GM12878 (cell line): ENCODE data around the gene RAP1GAP2. TPM values are rescaled to one million over a fixed set of nuclear protein-coding genes. Genes with fewer than 3 reads are reported as not detected.

Source experiments
- BCLAF1 ChIP-seq: fragments of 450-650 bp; IDR thresholded peaks from 2 replicates; pipeline ENCODE4 v1.6.1; 2017; ENCODE audit warnings: antibody characterized with exemption, mild to moderate bottlenecking, moderate library complexity
- ESRRA ChIP-seq: IDR thresholded peaks from 2 replicates; pipeline ENCODE4 v1.6.1; 2012; ENCODE audit warnings: mild to moderate bottlenecking, low read length, improper control_type of control experiment
- HDAC2 ChIP-seq: fragments of 200-600 bp; sonication (generic); IDR thresholded peaks from 2 replicates; pipeline ENCODE4 v1.6.1; 2017
- MYB ChIP-seq: fragments of 150-350 bp; IDR thresholded peaks from 2 replicates; pipeline ENCODE4 v1.6.1; 2014; ENCODE audit warnings: mild to moderate bottlenecking, low read depth, low read length, borderline replicate concordance
- NFYA ChIP-seq: IDR thresholded peaks from 2 replicates; pipeline ENCODE4 v1.6.1; 2011; ENCODE audit warnings: low read depth, mild to moderate bottlenecking, low read length, improper control_type of control experiment, borderline replicate concordance
- NR2C1 ChIP-seq: fragments of 450-650 bp; IDR thresholded peaks from 2 replicates; pipeline ENCODE4 v1.6.1; 2017; ENCODE audit warnings: antibody characterized with exemption, mild to moderate bottlenecking, moderate library complexity
- SMC3 ChIP-seq: IDR thresholded peaks from 2 replicates; pipeline ENCODE4 v1.6.1; 2011; ENCODE audit warnings: low read length, improper control_type of control experiment, borderline replicate concordance
- SUPT20H ChIP-seq: IDR thresholded peaks from 2 replicates; pipeline ENCODE4 v1.6.1; 2011; ENCODE audit warnings: low read depth, mild to moderate bottlenecking, low read length, moderate library complexity, borderline replicate concordance; ENCODE audit not compliant: control insufficient read depth
- ZNF274 ChIP-seq: IDR thresholded peaks from one replicate; pipeline ENCODE4 v1.8.0; 2011; ENCODE audit not compliant: insufficient read length, insufficient read depth
- polyA plus RNA-seq, 11 experiments: library from polyadenylated mRNA; depleted of rRNA in 4 of 11; unstranded in 6 of 11; stranded (reverse) in 5 of 11; fragments of >200 nt; fragmentation: Nextera tagmentation in 4 of 11; fragmentation: Illumina TruSeq in 1 of 11; extraction: Ambion mirVana in 4 of 11; extraction: Trizol in 1 of 11; gene quantifications; 1 replicate in 1 of 11; 2 replicates in 10 of 11; pipeline versions ENCODE4 v1.2.1 to v1.2.3, GENCODE V29; 2011 to 2016; ENCODE audit warnings: inconsistent platforms in 2 of 11, missing spikeins in 2 of 11, low read depth in 1 of 11
- total RNA-seq, 4 experiments: library from RNA; depleted of rRNA in 3 of 4; stranded (reverse); fragments of >200 nt in 3 of 4; fragmentation: Illumina TruSeq in 1 of 4; extraction: Trizol in 1 of 4; gene quantifications; 2 replicates each; pipeline versions ENCODE4 v1.2.1 to v1.2.3, GENCODE V29; 2013 to 2021
- TF ChIP-seq, protein P1 (sequence below): fragments of 150-350 bp; IDR thresholded peaks from 2 replicates; pipeline ENCODE4 v1.6.1; 2016; ENCODE audit warnings: low read depth, low read length
- TF ChIP-seq, protein P2 (sequence below): fragments of 450-650 bp; IDR thresholded peaks from 2 replicates; pipeline ENCODE4 v1.6.1; 2017; ENCODE audit warnings: mild to moderate bottlenecking

The RAP1GAP2 gene
- total and polyA plus RNA-seq, 10 of the 15 experiments (the other 5 are each of a cell fraction or from before 2014, with no cell fraction given), result 0.03 to 0.95 (median 0.49) TPM; not detected in 2

DNA sequence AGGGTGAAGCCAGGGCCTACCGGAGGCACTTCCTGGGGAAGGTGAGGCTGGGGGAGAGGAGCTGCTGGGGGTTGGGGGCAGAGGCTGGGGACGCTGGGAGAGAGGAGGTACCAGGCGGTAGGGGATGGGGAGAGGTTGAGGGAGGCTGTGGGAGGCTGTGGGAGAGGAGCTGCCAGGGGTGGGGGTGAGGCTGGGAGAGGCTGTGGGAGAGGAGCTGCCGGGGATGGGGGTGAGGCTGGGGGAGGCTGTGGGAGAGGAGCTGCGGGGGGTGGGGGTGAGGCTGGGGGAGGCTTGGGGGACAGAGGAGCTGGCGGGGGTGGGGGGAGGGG is 167.8 kb downstream of the RAP1GAP2 start (continued):
- no peak for TF ChIP-seq BCLAF1
- TF ChIP-seq SUPT20H, result no peak
- TF ChIP-seq, protein P1, sequence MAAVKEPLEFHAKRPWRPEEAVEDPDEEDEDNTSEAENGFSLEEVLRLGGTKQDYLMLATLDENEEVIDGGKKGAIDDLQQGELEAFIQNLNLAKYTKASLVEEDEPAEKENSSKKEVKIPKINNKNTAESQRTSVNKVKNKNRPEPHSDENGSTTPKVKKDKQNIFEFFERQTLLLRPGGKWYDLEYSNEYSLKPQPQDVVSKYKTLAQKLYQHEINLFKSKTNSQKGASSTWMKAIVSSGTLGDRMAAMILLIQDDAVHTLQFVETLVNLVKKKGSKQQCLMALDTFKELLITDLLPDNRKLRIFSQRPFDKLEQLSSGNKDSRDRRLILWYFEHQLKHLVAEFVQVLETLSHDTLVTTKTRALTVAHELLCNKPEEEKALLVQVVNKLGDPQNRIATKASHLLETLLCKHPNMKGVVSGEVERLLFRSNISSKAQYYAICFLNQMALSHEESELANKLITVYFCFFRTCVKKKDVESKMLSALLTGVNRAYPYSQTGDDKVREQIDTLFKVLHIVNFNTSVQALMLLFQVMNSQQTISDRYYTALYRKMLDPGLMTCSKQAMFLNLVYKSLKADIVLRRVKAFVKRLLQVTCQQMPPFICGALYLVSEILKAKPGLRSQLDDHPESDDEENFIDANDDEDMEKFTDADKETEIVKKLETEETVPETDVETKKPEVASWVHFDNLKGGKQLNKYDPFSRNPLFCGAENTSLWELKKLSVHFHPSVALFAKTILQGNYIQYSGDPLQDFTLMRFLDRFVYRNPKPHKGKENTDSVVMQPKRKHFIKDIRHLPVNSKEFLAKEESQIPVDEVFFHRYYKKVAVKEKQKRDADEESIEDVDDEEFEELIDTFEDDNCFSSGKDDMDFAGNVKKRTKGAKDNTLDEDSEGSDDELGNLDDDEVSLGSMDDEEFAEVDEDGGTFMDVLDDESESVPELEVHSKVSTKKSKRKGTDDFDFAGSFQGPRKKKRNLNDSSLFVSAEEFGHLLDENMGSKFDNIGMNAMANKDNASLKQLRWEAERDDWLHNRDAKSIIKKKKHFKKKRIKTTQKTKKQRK, result no peak
- no peak for TF ChIP-seq MYB
- TF ChIP-seq SMC3, result no peak
- TF ChIP-seq NFYA, result no peak
- no peak for TF ChIP-seq HDAC2
- TF ChIP-seq ESRRA, result no peak
- no peak for TF ChIP-seq ZNF274
- no peak for TF ChIP-seq NR2C1
- TF ChIP-seq, protein P2, sequence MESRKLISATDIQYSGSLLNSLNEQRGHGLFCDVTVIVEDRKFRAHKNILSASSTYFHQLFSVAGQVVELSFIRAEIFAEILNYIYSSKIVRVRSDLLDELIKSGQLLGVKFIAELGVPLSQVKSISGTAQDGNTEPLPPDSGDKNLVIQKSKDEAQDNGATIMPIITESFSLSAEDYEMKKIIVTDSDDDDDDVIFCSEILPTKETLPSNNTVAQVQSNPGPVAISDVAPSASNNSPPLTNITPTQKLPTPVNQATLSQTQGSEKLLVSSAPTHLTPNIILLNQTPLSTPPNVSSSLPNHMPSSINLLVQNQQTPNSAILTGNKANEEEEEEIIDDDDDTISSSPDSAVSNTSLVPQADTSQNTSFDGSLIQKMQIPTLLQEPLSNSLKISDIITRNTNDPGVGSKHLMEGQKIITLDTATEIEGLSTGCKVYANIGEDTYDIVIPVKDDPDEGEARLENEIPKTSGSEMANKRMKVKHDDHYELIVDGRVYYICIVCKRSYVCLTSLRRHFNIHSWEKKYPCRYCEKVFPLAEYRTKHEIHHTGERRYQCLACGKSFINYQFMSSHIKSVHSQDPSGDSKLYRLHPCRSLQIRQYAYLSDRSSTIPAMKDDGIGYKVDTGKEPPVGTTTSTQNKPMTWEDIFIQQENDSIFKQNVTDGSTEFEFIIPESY, result no peak
